SK-N-SH (cell line): ENCODE measurements around the gene SCYL1. TPM values are rescaled to one million over a fixed set of nuclear protein-coding genes. Genes with fewer than 3 reads are reported as not detected.

Source experiments
- CTCF ChIA-PET: fragments of 300-600, 350-600 bp; formaldehyde crosslinking; extraction: SDS; loops from one replicate; lab custom pipeline; 2021; lab: Yijun Ruan, JAX
- POLR2A ChIA-PET: fragments of 350-600 bp; sonication (Branson Sonifier 250); formaldehyde crosslinking; extraction: SDS; loops from one replicate; lab custom pipeline; 2020; ENCODE audit warnings: antibody characterized with exemption, inconsistent platforms; lab: Yijun Ruan, JAX
- DNase-seq: peaks from one replicate; pipeline ENCODE4 v3.0.0; 2012
- H2AFZ ChIP-seq: fragments of 200-600 bp; sonication (generic); 2 replicates; pipeline ENCODE4 v1.8.1; 2016; ENCODE audit warnings: antibody characterized with exemption, mild to moderate bottlenecking, low read depth
- H3F3A ChIP-seq: fragments of 200-600 bp; sonication (generic); replicated peaks from 2 replicates; pipeline ENCODE3; 2016; ENCODE audit warnings: antibody characterized with exemption, mild to moderate bottlenecking; ENCODE audit not compliant: insufficient read depth
- H3K27ac ChIP-seq, 2 experiments: fragments of 200-500 bp in 1 of 2; fragments of 200-600 bp in 1 of 2; sonication (Bioruptor generic) in 1 of 2; sonication (generic), shearing (Covaris generic) in 1 of 2; 2 replicates each; pipeline versions ENCODE4 v1.5.1 to v1.6.1; 2014 to 2016; ENCODE audit warnings: low read depth in 2 of 2, inconsistent platforms in 1 of 2, low read length in 1 of 2, mild to moderate bottlenecking in 1 of 2, mixed read lengths in 1 of 2
- H3K27me3 ChIP-seq: fragments of 200-600 bp; sonication (generic), shearing (Covaris generic); 2 replicates; pipeline ENCODE4 v1.6.1; 2016; ENCODE audit warnings: mixed run types; ENCODE audit not compliant: insufficient read depth
- H3K36me3 ChIP-seq, 2 experiments: fragments of 200-500 bp in 1 of 2; fragments of 200-600 bp in 1 of 2; sonication (Bioruptor generic) in 1 of 2; sonication (generic) in 1 of 2; replicated peaks in 1 of 2; 2 replicates each; pipeline versions ENCODE3 to v1.5.1; 2014 to 2016; ENCODE audit warnings: low read length in 1 of 2, mild to moderate bottlenecking in 1 of 2; ENCODE audit not compliant: insufficient read depth in 2 of 2, control insufficient read depth in 1 of 2
- H3K4me1 ChIP-seq, 2 experiments: fragments of 200-500 bp in 1 of 2; fragments of 200-600 bp in 1 of 2; sonication (Bioruptor generic) in 1 of 2; sonication (generic), shearing (Covaris generic) in 1 of 2; 2 replicates each; pipeline versions ENCODE4 v1.5.1 to v1.6.1; 2014 to 2016; ENCODE audit warnings: low read depth in 1 of 2, low read length in 1 of 2, mixed run types in 1 of 2; ENCODE audit not compliant: insufficient read depth in 2 of 2, control insufficient read depth in 1 of 2
- H3K4me2 ChIP-seq: fragments of 200-600 bp; sonication (generic), shearing (Covaris generic); 2 replicates; pipeline ENCODE4 v1.6.1; 2017; ENCODE audit warnings: mixed run types
- H3K4me3 ChIP-seq, 2 experiments: fragments of 200-500 bp in 1 of 2; fragments of 200-600 bp in 1 of 2; sonication (Bioruptor generic) in 1 of 2; sonication (generic), shearing (Covaris generic) in 1 of 2; 2 replicates each; pipeline versions ENCODE4 v1.5.1 to v1.8.1; 2014 to 2016; ENCODE audit warnings: low read depth in 2 of 2, inconsistent platforms in 1 of 2, low read length in 1 of 2, mild to moderate bottlenecking in 1 of 2, mixed read lengths in 1 of 2, moderate library complexity in 1 of 2
- H3K79me2 ChIP-seq: fragments of 200-600 bp; sonication (generic); 2 replicates; pipeline ENCODE4 v1.8.1; 2017; ENCODE audit warnings: mild to moderate bottlenecking; ENCODE audit not compliant: insufficient read depth
- H3K9ac ChIP-seq: fragments of 200-600 bp; sonication (generic); 2 replicates; pipeline ENCODE4 v1.6.1; 2017; ENCODE audit warnings: mixed run types
- H3K9me2 ChIP-seq: fragments of 200-600 bp; sonication (generic); 2 replicates; pipeline ENCODE4 v1.6.1; 2017; ENCODE audit warnings: mixed run types
- H3K9me3 ChIP-seq: fragments of 200-600 bp; sonication (generic); 2 replicates; pipeline ENCODE4 v1.6.1; 2017; ENCODE audit warnings: mixed run types, mild to moderate bottlenecking, moderate library complexity
- H4K20me1 ChIP-seq: fragments of 200-600 bp; sonication (generic); 2 replicates; pipeline ENCODE4 v1.6.1; 2017; ENCODE audit warnings: mild to moderate bottlenecking, mixed run types; ENCODE audit not compliant: insufficient read depth
- EP300 ChIP-seq, 2 experiments: IDR thresholded peaks; 2 replicates each; pipeline versions ENCODE4 v1.4.0 to v1.6.1; 2012; ENCODE audit warnings: borderline replicate concordance in 1 of 2, low read depth in 1 of 2, low read length in 1 of 2
- GABPA ChIP-seq: IDR thresholded peaks from 2 replicates; pipeline ENCODE4 v1.4.0; 2012; ENCODE audit warnings: low read depth, mild to moderate bottlenecking
- JUND ChIP-seq: IDR thresholded peaks from 2 replicates; pipeline ENCODE4 v1.4.0; 2012
- MEF2A ChIP-seq: IDR thresholded peaks from 2 replicates; pipeline ENCODE4 v1.4.0; 2012; ENCODE audit warnings: low read depth, borderline replicate concordance
- NFIC ChIP-seq: IDR thresholded peaks from 2 replicates; pipeline ENCODE4 v1.4.0; 2012; ENCODE audit warnings: borderline replicate concordance
- POLR2AphosphoS5 ChIP-seq: IDR thresholded peaks from 2 replicates; pipeline ENCODE4 v1.6.1; 2012; ENCODE audit warnings: low read depth, low read length
- SIN3A ChIP-seq: IDR thresholded peaks from 2 replicates; pipeline ENCODE4 v1.6.1; 2012; ENCODE audit warnings: low read depth, mild to moderate bottlenecking, low read length, moderate library complexity, borderline replicate concordance
- TAF1 ChIP-seq: IDR thresholded peaks from 2 replicates; pipeline ENCODE4 v1.6.1; 2012; ENCODE audit warnings: low read depth, mild to moderate bottlenecking, low read length, moderate library complexity, borderline replicate concordance
- TCF12 ChIP-seq: IDR thresholded peaks from 2 replicates; pipeline ENCODE4 v1.4.0; 2012
- TEAD4 ChIP-seq: IDR thresholded peaks from 2 replicates; pipeline ENCODE4 v1.4.0; 2012; ENCODE audit warnings: mild to moderate bottlenecking, borderline replicate concordance; ENCODE audit not compliant: insufficient read depth
- USF1 ChIP-seq: IDR thresholded peaks from 2 replicates; pipeline ENCODE4 v1.4.0; 2012; ENCODE audit warnings: low read depth, borderline replicate concordance
- YY1 ChIP-seq: IDR thresholded peaks from 2 replicates; pipeline ENCODE4 v1.4.0; 2012; ENCODE audit warnings: low read depth, mild to moderate bottlenecking
- ZBTB33 ChIP-seq: IDR thresholded peaks from 2 replicates; pipeline ENCODE4 v1.4.0; 2012; ENCODE audit warnings: low read depth, borderline replicate concordance
- WGBS: methylation state at CpG from one replicate; pipeline ENCODE4 v1.1.6; 2017; ENCODE audit warnings: low lambda C conversion rate; 5-methylcytosine and 5-hydroxymethylcytosine counted together
- polyA plus RNA-seq, 3 experiments: library from polyadenylated mRNA; depleted of rRNA; stranded (reverse); fragments of >200 nt; gene quantifications; 2 replicates each; pipeline ENCODE4 v1.2.3, GENCODE V29; 2012

Gene SCYL1
- polyA plus RNA-seq, 1 of the 3 experiments (the other 2 are of a cell fraction), result 79.9 TPM

- TF ChIP-seq ZBTB33 (peak; percentile 21; the same call in 1 of the 2 replicates), YY1 (no peak), SIN3A (0 out of 2 replicates have a peak, but pooled peaks have one; percentile 10), TEAD4 (0 out of 2 replicates have a peak, but pooled peaks have one; percentile 9)
Observed at GRCh38 chr11:65503949-65504673, 20.8 kb upstream of the SCYL1 start (continued).

- Histone ChIP-seq H3K36me3 (peaks cover 66 to 69% of the 10 kb centered on the region in 2 experiments), H3K4me3 (peak overlapping the region; percentile 84 to 87), H3K9me2 (no peaks in the 10 kb centered on the region), H3K9me3 (no peaks in the 10 kb centered on the region), H3K9ac (peak overlapping the region; percentile 100), H3K4me2 (peak overlapping the region; percentile 87), H3F3A (peaks cover 100% of the 10 kb centered on the region), H2AFZ (no peak overlapping the region), H4K20me1 (peaks cover 80% of the 10 kb centered on the region), H3K79me2 (peaks cover 88% of the 10 kb centered on the region), H3K4me1 (peaks cover 0 to 19% of the 10 kb centered on the region in 2 experiments; a peak in 2 of 4 replicates), H3K27ac (peak overlapping the region; percentile 71 to 99), H3K27me3 (no peaks in the 10 kb centered on the region)
- POLR2A ChIA-PET, result interaction anchor here (0.6 to 26.8 kb wide), 13 partner anchors 7 to 207 kb away, joined by 3 to 1027 read pairs (median 4); partner anchors contain the start of genes DPF2, MALAT1, NEAT1 and SLC25A45
- 1% methylated on average over 8 of the region's 8 CpGs for WGBS
- CTCF ChIA-PET, result interaction anchor here (0.6 to 8.8 kb wide), 12 partner anchors 6 to 230 kb away, joined by 3 to 223 read pairs (median 5); partner anchors contain the start of genes MALAT1 and NEAT1
- no peak for DNase-seq
- TF ChIP-seq MEF2A (no peak), SIN3A (peak; percentile 19; the same call in 1 of the 2 replicates), GABPA (peak; percentile 9; the same call in 1 of the 2 replicates), JUND (0 out of 2 replicates have a peak, but pooled peaks have one; percentile 1), NFIC (no peak), ZBTB33 (peak; percentile 8; the same call in 1 of the 2 replicates), USF1 (no peak), TAF1 (0 out of 2 replicates have a peak, but pooled peaks have one; percentile 7), EP300 (IDR thresholded peaks at IDR 0.05; ENCODE audit: borderline replicate concordance in 1 of 2, low read depth in 1 of 2, low read length in 1 of 2) (peak in 1 of 2 experiments; percentile 25; a peak in 1 of 4 replicates), TCF12 (no peak), POLR2AphosphoS5 (peak; percentile 38)
Observed at GRCh38 chr11:65504674-65505465, 20.0 kb upstream of the SCYL1 start.
